ENCODE results near the gene UPF1.

UPF1 gene

DNA sequence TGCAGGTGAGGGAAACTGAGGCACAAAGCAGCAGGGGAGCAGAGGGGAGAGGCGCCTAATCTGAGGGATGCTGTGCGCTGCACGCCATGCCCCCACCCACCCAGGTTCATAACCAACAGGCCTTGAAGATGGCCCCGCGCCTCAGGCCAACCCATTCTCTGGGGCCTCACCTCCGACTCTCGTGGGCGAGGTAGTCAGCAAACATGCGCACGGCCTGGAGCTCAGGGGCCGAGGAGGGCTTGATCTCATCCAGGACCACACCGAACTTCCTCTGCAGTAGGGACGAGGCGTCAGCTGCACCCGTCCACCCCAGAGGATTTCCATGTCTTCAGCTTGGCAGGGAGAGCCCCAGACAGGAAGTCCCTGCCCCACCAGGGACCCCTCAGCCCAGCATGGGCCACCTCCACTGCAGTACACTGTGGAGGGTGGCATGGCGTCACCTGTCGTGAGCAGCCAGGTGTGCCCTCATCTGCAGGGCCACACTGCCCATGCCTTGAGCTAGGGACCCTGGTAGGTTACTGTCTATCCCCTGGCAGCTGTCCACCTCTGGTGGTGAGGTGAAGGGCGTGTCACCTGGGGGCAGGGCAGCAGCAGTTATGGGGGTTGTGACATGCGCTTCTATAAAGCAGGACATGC, 79.2 kb downstream of the UPF1 start:
- TF ChIP-seq TAF1 (IDR thresholded peaks at IDR 0.05; ENCODE audit: low read depth) (no peak), ZBTB7A (IDR thresholded peaks at IDR 0.05; ENCODE audit: low read depth) (no peak), NFIC (IDR thresholded peaks at IDR 0.05) (no peak), YY1 (IDR thresholded peaks at IDR 0.05; ENCODE audit: low read depth) (no peak), CREB1 (IDR thresholded peaks at IDR 0.05; ENCODE audit: low read depth) (no peak), EP300 (IDR thresholded peaks at IDR 0.05; ENCODE audit: borderline replicate concordance) (no peak), TCF12 (IDR thresholded peaks at IDR 0.05; ENCODE audit: low read depth) (no peak), RAD21 (IDR thresholded peaks at IDR 0.05; ENCODE audit: low read depth) (no peak), EGR1 (IDR thresholded peaks at IDR 0.05) (no peak), FOXM1 (IDR thresholded peaks at IDR 0.05; ENCODE audit: borderline replicate concordance, low read depth) (no peak), TEAD4 (IDR thresholded peaks at IDR 0.05) (no peak), CEBPB (IDR thresholded peaks at IDR 0.05) (no peak)
- TF ChIP-seq, protein P1, sequence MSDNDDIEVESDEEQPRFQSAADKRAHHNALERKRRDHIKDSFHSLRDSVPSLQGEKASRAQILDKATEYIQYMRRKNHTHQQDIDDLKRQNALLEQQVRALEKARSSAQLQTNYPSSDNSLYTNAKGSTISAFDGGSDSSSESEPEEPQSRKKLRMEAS (IDR thresholded peaks at IDR 0.05), result no peak
- TF ChIP-seq, protein P2, sequence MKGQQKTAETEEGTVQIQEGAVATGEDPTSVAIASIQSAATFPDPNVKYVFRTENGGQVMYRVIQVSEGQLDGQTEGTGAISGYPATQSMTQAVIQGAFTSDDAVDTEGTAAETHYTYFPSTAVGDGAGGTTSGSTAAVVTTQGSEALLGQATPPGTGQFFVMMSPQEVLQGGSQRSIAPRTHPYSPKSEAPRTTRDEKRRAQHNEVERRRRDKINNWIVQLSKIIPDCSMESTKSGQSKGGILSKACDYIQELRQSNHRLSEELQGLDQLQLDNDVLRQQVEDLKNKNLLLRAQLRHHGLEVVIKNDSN (IDR thresholded peaks at IDR 0.05), result no peak
- TF ChIP-seq, protein P3, sequence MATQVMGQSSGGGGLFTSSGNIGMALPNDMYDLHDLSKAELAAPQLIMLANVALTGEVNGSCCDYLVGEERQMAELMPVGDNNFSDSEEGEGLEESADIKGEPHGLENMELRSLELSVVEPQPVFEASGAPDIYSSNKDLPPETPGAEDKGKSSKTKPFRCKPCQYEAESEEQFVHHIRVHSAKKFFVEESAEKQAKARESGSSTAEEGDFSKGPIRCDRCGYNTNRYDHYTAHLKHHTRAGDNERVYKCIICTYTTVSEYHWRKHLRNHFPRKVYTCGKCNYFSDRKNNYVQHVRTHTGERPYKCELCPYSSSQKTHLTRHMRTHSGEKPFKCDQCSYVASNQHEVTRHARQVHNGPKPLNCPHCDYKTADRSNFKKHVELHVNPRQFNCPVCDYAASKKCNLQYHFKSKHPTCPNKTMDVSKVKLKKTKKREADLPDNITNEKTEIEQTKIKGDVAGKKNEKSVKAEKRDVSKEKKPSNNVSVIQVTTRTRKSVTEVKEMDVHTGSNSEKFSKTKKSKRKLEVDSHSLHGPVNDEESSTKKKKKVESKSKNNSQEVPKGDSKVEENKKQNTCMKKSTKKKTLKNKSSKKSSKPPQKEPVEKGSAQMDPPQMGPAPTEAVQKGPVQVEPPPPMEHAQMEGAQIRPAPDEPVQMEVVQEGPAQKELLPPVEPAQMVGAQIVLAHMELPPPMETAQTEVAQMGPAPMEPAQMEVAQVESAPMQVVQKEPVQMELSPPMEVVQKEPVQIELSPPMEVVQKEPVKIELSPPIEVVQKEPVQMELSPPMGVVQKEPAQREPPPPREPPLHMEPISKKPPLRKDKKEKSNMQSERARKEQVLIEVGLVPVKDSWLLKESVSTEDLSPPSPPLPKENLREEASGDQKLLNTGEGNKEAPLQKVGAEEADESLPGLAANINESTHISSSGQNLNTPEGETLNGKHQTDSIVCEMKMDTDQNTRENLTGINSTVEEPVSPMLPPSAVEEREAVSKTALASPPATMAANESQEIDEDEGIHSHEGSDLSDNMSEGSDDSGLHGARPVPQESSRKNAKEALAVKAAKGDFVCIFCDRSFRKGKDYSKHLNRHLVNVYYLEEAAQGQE (IDR thresholded peaks at IDR 0.05; ENCODE audit: low read depth), result no peak

DNA sequence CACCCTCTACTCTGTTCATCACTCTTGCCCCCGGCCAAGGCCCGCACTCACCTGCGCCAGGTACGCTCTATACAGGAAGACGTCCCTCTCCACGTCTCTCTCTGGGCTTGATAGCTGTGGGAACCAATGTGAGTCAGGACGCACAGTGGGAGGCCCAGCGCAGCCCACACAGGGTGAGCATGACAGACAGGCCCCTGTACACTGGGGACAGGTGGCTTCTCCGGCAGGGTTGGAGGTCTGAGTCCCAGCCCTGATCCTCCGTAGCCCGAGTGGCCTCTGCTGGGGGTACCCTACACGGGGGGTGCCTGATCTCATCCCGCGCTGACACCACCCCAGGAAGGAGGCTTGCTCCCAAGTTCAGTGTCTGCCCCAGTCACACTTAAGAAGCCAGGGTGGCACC, 81.2 kb downstream of the UPF1 start:
- TF ChIP-seq TAF1 (IDR thresholded peaks at IDR 0.05; ENCODE audit: low read depth), result no peak
- TF ChIP-seq ZBTB7A (IDR thresholded peaks at IDR 0.05; ENCODE audit: low read depth), result no peak
- no peak for TF ChIP-seq NFIC (IDR thresholded peaks at IDR 0.05)
- TF ChIP-seq TCF12 (IDR thresholded peaks at IDR 0.05; ENCODE audit: low read depth), result no peak
- TF ChIP-seq CREB1 (IDR thresholded peaks at IDR 0.05; ENCODE audit: low read depth), result no peak
- no peak for TF ChIP-seq EGR1 (IDR thresholded peaks at IDR 0.05)
- TF ChIP-seq YY1 (IDR thresholded peaks at IDR 0.05; ENCODE audit: low read depth), result no peak
- TF ChIP-seq, protein P1 (IDR thresholded peaks at IDR 0.05), result no peak
- no peak for TF ChIP-seq RAD21 (IDR thresholded peaks at IDR 0.05; ENCODE audit: low read depth)
- TF ChIP-seq CEBPB (IDR thresholded peaks at IDR 0.05), result no peak
- TF ChIP-seq, protein P3 (IDR thresholded peaks at IDR 0.05; ENCODE audit: low read depth), result no peak
- TF ChIP-seq EP300 (IDR thresholded peaks at IDR 0.05; ENCODE audit: borderline replicate concordance), result no peak
- TF ChIP-seq, protein P2 (IDR thresholded peaks at IDR 0.05), result no peak
- TF ChIP-seq FOXM1 (IDR thresholded peaks at IDR 0.05; ENCODE audit: borderline replicate concordance, low read depth), result no peak
- no peak for TF ChIP-seq TEAD4 (IDR thresholded peaks at IDR 0.05)

DNA sequence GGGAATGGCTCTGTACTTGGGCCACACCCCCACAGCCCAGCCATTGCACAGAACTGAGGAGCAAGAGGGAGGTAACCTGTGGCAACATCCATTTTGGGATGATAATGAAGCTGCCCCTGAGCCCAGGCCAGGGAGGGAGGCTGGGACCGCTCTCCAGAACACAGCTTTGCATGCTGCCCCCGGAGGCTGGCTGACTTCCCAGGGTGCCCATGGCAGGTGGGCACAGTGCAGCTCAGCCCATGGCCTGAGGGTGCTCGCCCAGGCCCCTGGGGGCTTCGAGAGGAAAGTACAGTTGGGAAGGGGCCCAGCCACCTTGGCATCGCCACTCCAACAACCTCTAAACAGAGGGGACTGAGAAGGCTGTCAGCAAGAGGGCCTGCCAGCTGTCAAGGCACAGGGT, 81.7 kb downstream of the UPF1 start:
- no peak for TF ChIP-seq NFIC (IDR thresholded peaks at IDR 0.05)

DNA sequence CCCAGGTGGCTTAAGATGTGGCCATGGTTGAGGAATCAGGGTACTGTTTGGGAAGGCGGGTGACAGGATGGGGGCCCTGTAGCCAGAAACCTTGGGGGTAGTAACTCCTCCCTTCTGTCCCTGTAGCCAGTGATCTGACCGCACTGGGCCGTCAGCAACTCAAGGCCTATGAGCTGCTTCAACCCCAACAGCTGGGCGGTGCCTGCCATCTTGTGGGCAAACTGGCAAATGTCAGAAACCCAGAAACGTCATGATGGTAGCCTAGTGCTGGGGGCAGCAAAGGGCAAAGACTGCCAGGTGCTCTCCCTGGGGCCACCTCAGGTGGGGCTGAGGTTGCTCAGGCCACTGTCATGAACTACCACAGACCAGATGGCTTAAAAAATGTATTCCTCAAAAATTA, 83.9 kb downstream of the UPF1 start:
- TF ChIP-seq, protein P2 (IDR thresholded peaks at IDR 0.05), result no peak
- TF ChIP-seq RAD21 (IDR thresholded peaks at IDR 0.05; ENCODE audit: low read depth), result peak; percentile 64
